Measurements from ENCODE around the gene LMNA. TPM values are rescaled to one million over a fixed set of nuclear protein-coding genes. Genes with fewer than 3 reads are reported as not detected.

Gene LMNA
- total and polyA plus RNA-seq, 10 of the 15 experiments (the other 5 are each of a cell fraction or from before 2014, with no cell fraction given), result 0.42 to 334 (median 81.1) TPM

- TF ChIP-seq REST (IDR thresholded peaks at IDR 0.05; ENCODE audit: low read depth, low read length) (no peak), CBX5 (IDR thresholded peaks at IDR 0.05; ENCODE audit: low read depth) (no peak), BCLAF1 (IDR thresholded peaks at IDR 0.05) (no peak), EP300 (IDR thresholded peaks at IDR 0.05; ENCODE audit: borderline replicate concordance in 1 of 2, control insufficient read depth in 1 of 2, low read depth in 2 of 2, low read length in 2 of 2) (peak in 1 of 2 experiments; percentile 8; a peak in 1 of 4 replicates)
Measured at GRCh38 chr1:156065212-156065611, 49.3 kb upstream of the LMNA start (continued).

Measured in GM12878 (cell line).